H9 (cell line): ENCODE data around the gene MTF1. TPM values are rescaled to one million over a fixed set of nuclear protein-coding genes. Genes with fewer than 3 reads are reported as not detected.

Experiments used
- DNase-seq: peaks from one replicate; pipeline ENCODE4 v3.0.0-alpha.2; 2017
- H2AFZ ChIP-seq: one replicate; pipeline ENCODE4 v1.6.1; 2013; ENCODE audit warnings: mild to moderate bottlenecking, low read length, control low read depth, moderate library complexity
- H2AK5ac ChIP-seq: 2 replicates; pipeline ENCODE4 v1.6.1; 2013; ENCODE audit warnings: low read length, control low read depth, mixed read lengths; ENCODE audit not compliant: insufficient read length
- H2BK120ac ChIP-seq: one replicate; pipeline ENCODE4 v1.6.1; 2013; ENCODE audit warnings: low read depth, mild to moderate bottlenecking, low read length, control low read depth, inconsistent platforms; ENCODE audit not compliant: poor library complexity, severe bottlenecking
- H2BK12ac ChIP-seq: 2 replicates; pipeline ENCODE4 v1.6.1; 2013; ENCODE audit warnings: low read length, control low read depth, mixed read lengths, low read depth; ENCODE audit not compliant: insufficient read length
- H2BK15ac ChIP-seq: 2 replicates; pipeline ENCODE4 v1.6.1; 2013; ENCODE audit warnings: low read depth, low read length, control low read depth
- H2BK20ac ChIP-seq: one replicate; pipeline ENCODE4 v1.6.1; 2013; ENCODE audit warnings: low read depth, mild to moderate bottlenecking, low read length, control low read depth, inconsistent platforms; ENCODE audit not compliant: poor library complexity, severe bottlenecking
- H2BK5ac ChIP-seq: 2 replicates; pipeline ENCODE4 v1.6.1; 2013; ENCODE audit warnings: low read length, control low read depth, mixed read lengths; ENCODE audit not compliant: insufficient read length
- H3K14ac ChIP-seq: 2 replicates; pipeline ENCODE4 v1.6.1; 2013; ENCODE audit warnings: low read length, control low read depth; ENCODE audit not compliant: insufficient read depth
- H3K18ac ChIP-seq: 2 replicates; pipeline ENCODE4 v1.6.1; 2013; ENCODE audit warnings: low read depth, mild to moderate bottlenecking, mixed read lengths, low read length, control low read depth; ENCODE audit not compliant: insufficient read length
- H3K23ac ChIP-seq: 2 replicates; pipeline ENCODE4 v1.6.1; 2013; ENCODE audit warnings: low read length, control low read depth, mixed read lengths, low read depth; ENCODE audit not compliant: insufficient read length
- H3K23me2 ChIP-seq: 2 replicates; pipeline ENCODE4 v1.6.1; 2013; ENCODE audit warnings: low read depth, mild to moderate bottlenecking, mixed read lengths, low read length, control low read depth; ENCODE audit not compliant: insufficient read length, poor library complexity, severe bottlenecking
- H3K27ac ChIP-seq: 2 replicates; pipeline ENCODE4 v1.5.1; 2013; ENCODE audit warnings: low read length, control low read depth, mixed read lengths, low read depth; ENCODE audit not compliant: insufficient read length
- H3K27me3 ChIP-seq: 2 replicates; pipeline ENCODE4 v1.6.1; 2013; ENCODE audit warnings: low read length, control low read depth, inconsistent platforms; ENCODE audit not compliant: insufficient read depth
- H3K4ac ChIP-seq: 2 replicates; pipeline ENCODE4 v1.6.1; 2013; ENCODE audit warnings: low read depth, mild to moderate bottlenecking, control low read depth, inconsistent platforms, low read length, moderate library complexity
- H3K4me1 ChIP-seq: 2 replicates; pipeline ENCODE4 v1.6.1; 2013; ENCODE audit warnings: low read length, control low read depth, inconsistent platforms; ENCODE audit not compliant: insufficient read depth
- H3K4me2 ChIP-seq: 2 replicates; pipeline ENCODE4 v1.6.1; 2013; ENCODE audit warnings: low read length, control low read depth, mixed read lengths; ENCODE audit not compliant: insufficient read length, insufficient read depth
- H3K56ac ChIP-seq: 2 replicates; pipeline ENCODE4 v1.6.1; 2013; ENCODE audit warnings: low read depth, mild to moderate bottlenecking, mixed read lengths, low read length, control low read depth; ENCODE audit not compliant: insufficient read length
- H3K79me1 ChIP-seq: 2 replicates; pipeline ENCODE4 v1.6.1; 2013; ENCODE audit warnings: low read depth, mild to moderate bottlenecking, moderate library complexity, low read length, control low read depth, inconsistent platforms; ENCODE audit not compliant: insufficient read depth, poor library complexity, severe bottlenecking
- H3K79me2 ChIP-seq: 2 replicates; pipeline ENCODE4 v1.6.1; 2013; ENCODE audit warnings: low read length, control low read depth, inconsistent platforms; ENCODE audit not compliant: insufficient read depth
- H3K9ac ChIP-seq: 2 replicates; pipeline ENCODE4 v1.6.1; 2013; ENCODE audit warnings: low read length, control low read depth, mixed read lengths; ENCODE audit not compliant: insufficient read length; ENCODE audit errors: extremely low read depth
- H3K9me3 ChIP-seq: one replicate; pipeline ENCODE4 v1.6.1; 2013; ENCODE audit warnings: low read depth, low read length, inconsistent platforms; ENCODE audit not compliant: control insufficient read depth
- H3T11ph ChIP-seq: one replicate; pipeline ENCODE4 v1.6.1; 2013; ENCODE audit warnings: mild to moderate bottlenecking, low read length, control low read depth, inconsistent platforms
- H4K20me1 ChIP-seq: one replicate; pipeline ENCODE4 v1.6.1; 2013; ENCODE audit not compliant: control insufficient read depth, insufficient read length, insufficient read depth
- H4K5ac ChIP-seq: 2 replicates; pipeline ENCODE4 v1.6.1; 2013; ENCODE audit warnings: low read depth, mild to moderate bottlenecking, mixed read lengths, low read length, control low read depth; ENCODE audit not compliant: insufficient read length
- H4K8ac ChIP-seq: replicated peaks from 2 replicates; pipeline ENCODE4 v1.6.1; 2013; ENCODE audit warnings: low read length, control low read depth, mixed read lengths, low read depth; ENCODE audit not compliant: insufficient read length
- H4K91ac ChIP-seq: 2 replicates; pipeline ENCODE4 v1.6.1; 2013; ENCODE audit warnings: low read depth, mild to moderate bottlenecking, moderate library complexity, mixed read lengths, low read length, control low read depth; ENCODE audit not compliant: insufficient read length
- H3K27ac Mint-ChIP-seq, 3 experiments: 2 replicates in 2 of 3; 3 replicates in 1 of 3; pipeline ENCODE4 v1.8.0; 2020 to 2021; ENCODE audit warnings: mixed read lengths in 3 of 3, mild to moderate bottlenecking in 1 of 3, moderate library complexity in 1 of 3
- H3K27me3 Mint-ChIP-seq: 2 replicates; pipeline ENCODE4 v1.8.0; 2021; ENCODE audit warnings: low read depth, mild to moderate bottlenecking, moderate library complexity, mixed read lengths
- H3K36me3 Mint-ChIP-seq, 3 experiments: 2 replicates in 2 of 3; 3 replicates in 1 of 3; pipeline ENCODE4 v1.8.0; 2020 to 2021; ENCODE audit warnings: low read depth in 3 of 3, mixed read lengths in 3 of 3; ENCODE audit not compliant: insufficient read depth in 1 of 3
- H3K4me1 Mint-ChIP-seq, 2 experiments: 2 replicates each; pipeline ENCODE4 v1.8.0; 2020; ENCODE audit warnings: mixed read lengths in 2 of 2
- H3K4me3 Mint-ChIP-seq, 2 experiments: 2 replicates in 1 of 2; 3 replicates in 1 of 2; pipeline ENCODE4 v1.8.0; 2020 to 2021; ENCODE audit warnings: mild to moderate bottlenecking in 2 of 2, mixed read lengths in 2 of 2, moderate library complexity in 1 of 2
- H3K9me3 Mint-ChIP-seq, 2 experiments: 2 replicates in 1 of 2; 3 replicates in 1 of 2; pipeline ENCODE4 v1.8.0; 2020; ENCODE audit warnings: mild to moderate bottlenecking in 2 of 2, mixed read lengths in 2 of 2, moderate library complexity in 1 of 2
- WGBS: extraction: QIAGEN DNeasy Blood & Tissue Kit; methylation state at CpG from one replicate; pipeline ENCODE4 v1.1.7; 2013; ENCODE audit warnings: missing lambda C conversion rate, low lambda C conversion rate, mixed read lengths; ENCODE audit not compliant: insufficient read length; ENCODE audit errors: extremely low coverage; 5-methylcytosine and 5-hydroxymethylcytosine counted together
- total RNA-seq: library from RNA; stranded (reverse); gene quantifications from 2 replicates; pipeline ENCODE4 v1.2.1, GENCODE V29; 2021
- TF ChIP-seq, protein P1 (sequence below): fragments of 200-600 bp; sonication (generic); conservative IDR thresholded peaks from 3 replicates; pipeline ENCODE4 v1.8.0; 2021; ENCODE audit warnings: antibody characterized with exemption, mild to moderate bottlenecking

The MTF1 gene
- total RNA-seq, 1 experiment from 2014 or later = 17.0 TPM

DNA sequence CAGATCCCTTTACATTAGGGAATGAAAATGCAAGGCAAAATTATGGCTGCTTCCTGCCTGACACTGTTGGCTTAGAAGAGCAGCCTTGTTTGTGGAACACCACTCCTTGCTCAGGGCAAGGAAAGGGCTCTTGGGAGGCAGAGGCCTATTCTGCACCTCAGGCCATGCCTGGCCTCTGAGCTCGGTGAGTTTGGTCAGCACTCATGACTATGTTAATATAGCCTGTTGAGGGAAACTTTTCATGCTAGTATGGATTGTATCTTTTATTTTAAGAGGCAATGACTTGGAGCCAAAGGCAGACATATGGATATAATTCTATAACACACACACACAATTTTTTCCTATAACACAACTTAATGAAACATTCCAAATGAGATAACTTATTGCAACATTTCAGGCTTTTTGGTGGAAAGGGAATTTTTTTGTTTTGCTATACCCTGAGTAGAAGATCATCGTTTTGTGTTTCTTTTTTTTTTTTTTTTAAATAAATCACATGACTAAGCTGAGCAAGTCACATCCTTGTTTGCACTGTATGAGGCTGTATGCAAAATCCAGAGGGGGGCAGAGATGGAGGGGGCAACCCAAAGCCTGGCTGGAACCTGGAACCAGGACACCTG lies 45.8 kb downstream of the MTF1 start:
- TF ChIP-seq, protein P1, sequence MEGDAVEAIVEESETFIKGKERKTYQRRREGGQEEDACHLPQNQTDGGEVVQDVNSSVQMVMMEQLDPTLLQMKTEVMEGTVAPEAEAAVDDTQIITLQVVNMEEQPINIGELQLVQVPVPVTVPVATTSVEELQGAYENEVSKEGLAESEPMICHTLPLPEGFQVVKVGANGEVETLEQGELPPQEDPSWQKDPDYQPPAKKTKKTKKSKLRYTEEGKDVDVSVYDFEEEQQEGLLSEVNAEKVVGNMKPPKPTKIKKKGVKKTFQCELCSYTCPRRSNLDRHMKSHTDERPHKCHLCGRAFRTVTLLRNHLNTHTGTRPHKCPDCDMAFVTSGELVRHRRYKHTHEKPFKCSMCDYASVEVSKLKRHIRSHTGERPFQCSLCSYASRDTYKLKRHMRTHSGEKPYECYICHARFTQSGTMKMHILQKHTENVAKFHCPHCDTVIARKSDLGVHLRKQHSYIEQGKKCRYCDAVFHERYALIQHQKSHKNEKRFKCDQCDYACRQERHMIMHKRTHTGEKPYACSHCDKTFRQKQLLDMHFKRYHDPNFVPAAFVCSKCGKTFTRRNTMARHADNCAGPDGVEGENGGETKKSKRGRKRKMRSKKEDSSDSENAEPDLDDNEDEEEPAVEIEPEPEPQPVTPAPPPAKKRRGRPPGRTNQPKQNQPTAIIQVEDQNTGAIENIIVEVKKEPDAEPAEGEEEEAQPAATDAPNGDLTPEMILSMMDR = no peak
- no peak overlapping the region for H4K8ac ChIP-seq
- WGBS = no CpG with 5 or more reads among the region's 2 CpGs
- Mint-ChIP-seq H3K36me3 (peaks cover 4 to 47% (median 26%) of the 10 kb centered on the region in 3 experiments; a peak in 6 of 7 replicates), H3K9me3 (no peaks in the 10 kb centered on the region), H3K4me1 (peaks cover 7 to 17% of the 10 kb centered on the region in 2 experiments), H3K27ac (no peak overlapping the region; a peak in 1 of 7 replicates), H3K27me3 (no peaks in the 10 kb centered on the region), H3K4me3 (no peak overlapping the region)
- H3K79me2 ChIP-seq = no peaks in the 10 kb centered on the region
- H3K23ac ChIP-seq = no peak overlapping the region
- H2AK5ac ChIP-seq = no peak overlapping the region
- H3K9ac ChIP-seq = no peak overlapping the region
- no peak overlapping the region for H3K27ac ChIP-seq
- no peak overlapping the region for H2BK15ac ChIP-seq
- H3K56ac ChIP-seq = no peak overlapping the region
- H2AFZ ChIP-seq = no peak overlapping the region
- H3K18ac ChIP-seq = no peak overlapping the region
- H3K4me2 ChIP-seq = no peak overlapping the region
- no peaks in the 10 kb centered on the region for H3K23me2 ChIP-seq
- no peaks in the 10 kb centered on the region for H3K79me1 ChIP-seq
- H4K20me1 ChIP-seq = no peaks in the 10 kb centered on the region
- no peak overlapping the region for H3K4ac ChIP-seq
- no peak overlapping the region for H4K5ac ChIP-seq
- H2BK12ac ChIP-seq = no peak overlapping the region
- H2BK5ac ChIP-seq = no peak overlapping the region
- H2BK120ac ChIP-seq = no peak overlapping the region
- no peak overlapping the region for H2BK20ac ChIP-seq
- no peaks in the 10 kb centered on the region for H3K4me1 ChIP-seq
- H3K9me3 ChIP-seq = no peaks in the 10 kb centered on the region
- no peak overlapping the region for H3K14ac ChIP-seq
- H3K27me3 ChIP-seq = no peaks in the 10 kb centered on the region
- H3T11ph ChIP-seq = no peak overlapping the region
- no peak overlapping the region for H4K91ac ChIP-seq
- DNase-seq = no peak
